ENCODE measurements around the gene IL15RA.
A peak's percentile ranks its signal among the peaks of the same experiment; 100 is the strongest.
"Not testable (repeated sequence)": the region's sequence is repeated elsewhere in the genome, so short reads cannot be mapped to it uniquely, and the experiment has no call there.

IL15RA gene

DNA sequence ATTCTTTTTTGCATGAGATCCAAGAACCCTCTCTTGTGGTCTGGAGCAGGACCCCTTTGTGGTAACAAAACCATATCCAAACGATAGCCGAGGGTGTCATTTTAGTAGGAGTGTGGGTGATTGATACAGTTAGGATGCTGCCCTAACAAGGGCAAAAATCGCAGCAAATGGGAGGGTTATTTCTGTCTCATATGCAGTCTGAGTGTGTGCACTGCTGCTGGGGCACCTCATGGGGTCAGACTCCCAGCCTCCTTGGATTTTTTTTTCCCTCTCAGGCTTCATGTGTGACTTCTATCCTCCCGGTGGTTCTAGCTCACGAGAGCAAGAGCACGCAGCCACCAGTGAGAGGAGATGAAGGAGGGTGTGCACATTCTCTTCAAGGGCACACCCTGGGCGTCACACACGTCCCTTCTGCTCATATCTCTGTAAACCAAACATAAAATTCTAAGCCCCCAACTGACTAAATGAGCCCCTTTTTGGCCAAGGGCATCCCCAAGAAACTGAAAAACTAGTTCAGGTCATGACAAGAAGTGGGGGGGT, 28.6 kb upstream of the IL15RA start:
- DNase-seq, result no peak

DNA sequence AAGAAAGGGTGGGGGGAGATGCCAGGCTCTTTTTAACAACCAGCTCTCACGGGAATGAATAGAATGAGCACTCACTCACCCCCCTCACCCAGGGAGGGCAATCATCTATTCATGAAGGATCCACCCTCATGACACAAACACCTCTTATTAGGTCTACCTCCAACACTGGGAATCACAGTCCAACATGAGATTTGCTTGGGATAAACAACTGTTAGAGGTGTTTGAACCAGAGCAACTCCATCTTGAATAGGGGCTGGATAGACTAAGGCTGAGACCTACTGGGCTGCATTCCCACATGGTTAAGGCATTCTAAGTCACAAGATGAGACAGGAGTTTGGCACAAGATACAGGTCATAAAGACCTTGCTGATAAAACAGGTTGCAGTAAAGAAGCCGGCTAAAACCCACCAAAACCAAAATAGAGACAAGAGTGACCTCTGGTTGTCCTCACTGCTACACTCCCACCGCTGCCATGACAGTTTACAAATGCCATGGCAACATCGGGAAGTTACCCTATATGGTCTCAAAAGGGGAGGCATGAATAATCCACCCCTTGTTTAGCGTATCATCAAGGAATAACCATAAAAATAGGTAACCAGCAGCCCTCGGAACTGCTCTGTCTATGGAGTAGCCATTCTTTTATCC, 27.9 kb upstream of the IL15RA start:
- DNase-seq, result not testable (repeated sequence)

DNA sequence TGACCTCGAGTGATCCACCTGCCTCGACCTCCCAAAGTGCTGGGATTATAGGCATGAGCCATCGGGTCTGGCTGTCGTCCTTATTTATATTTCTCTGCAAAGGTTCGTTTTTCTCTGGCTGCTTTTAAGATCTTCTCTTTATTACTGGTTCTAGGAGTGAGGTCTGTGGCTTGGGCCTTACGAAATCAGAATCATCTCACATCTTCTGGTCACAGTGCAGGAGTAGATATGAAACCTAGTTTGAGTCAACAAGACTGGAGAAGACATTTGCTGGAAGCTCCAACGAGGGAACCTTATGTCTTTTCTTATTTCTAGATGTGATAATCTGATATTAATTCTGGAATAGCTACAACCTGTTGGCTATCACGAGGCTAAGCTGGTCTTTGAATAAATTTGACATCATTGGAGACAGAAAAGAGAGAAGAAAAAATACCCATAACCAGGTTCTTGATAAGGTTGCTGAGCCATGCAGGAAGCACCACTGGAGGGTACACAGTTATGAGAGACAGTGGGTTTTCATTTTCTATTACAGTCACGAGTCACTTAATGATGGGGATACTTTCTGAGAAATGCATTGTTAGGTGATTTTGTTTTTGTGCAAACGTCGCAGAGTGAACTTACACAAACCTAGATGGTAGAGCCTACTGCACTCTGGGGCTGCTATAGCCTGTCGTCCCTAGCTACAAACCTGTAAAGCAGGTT, 25.6 kb upstream of the IL15RA start:
- no peak for DNase-seq

DNA sequence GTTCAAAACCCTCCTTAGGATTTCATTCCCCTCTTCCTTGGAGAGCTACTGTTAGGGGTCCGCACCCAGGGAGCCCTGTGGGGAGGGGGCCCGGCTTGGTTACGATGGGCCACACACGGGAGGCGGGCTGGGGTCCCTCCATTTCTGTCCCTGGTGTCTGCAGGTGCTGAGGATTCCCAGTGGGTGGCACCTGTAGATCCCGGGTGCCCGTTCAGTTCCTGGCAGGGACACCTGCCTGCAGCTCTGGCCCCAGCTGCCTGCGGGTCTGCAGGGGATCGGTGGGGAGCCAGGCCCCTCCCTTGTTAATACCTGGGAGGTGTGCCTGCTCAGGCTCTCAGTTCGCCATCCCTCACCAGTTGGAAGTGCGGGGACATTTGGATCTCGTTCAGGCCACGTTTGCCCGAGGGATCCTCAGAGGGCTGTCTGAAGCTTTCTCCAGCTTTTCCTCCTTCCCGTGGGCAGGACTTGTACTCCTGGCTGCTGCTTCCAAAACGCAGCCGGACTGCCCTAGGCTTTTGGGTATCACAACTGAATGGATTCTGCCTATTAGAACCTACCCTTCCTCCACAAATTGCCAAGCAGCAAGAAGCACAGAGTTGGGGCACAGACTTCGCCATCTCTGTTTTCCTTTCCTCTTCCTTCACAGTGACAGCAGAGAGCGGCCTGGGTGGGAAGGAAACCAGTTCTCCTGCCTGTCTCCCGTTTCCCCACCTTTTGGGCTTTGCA, 22.3 kb upstream of the IL15RA start:
- DNase-seq, result no peak

DNA sequence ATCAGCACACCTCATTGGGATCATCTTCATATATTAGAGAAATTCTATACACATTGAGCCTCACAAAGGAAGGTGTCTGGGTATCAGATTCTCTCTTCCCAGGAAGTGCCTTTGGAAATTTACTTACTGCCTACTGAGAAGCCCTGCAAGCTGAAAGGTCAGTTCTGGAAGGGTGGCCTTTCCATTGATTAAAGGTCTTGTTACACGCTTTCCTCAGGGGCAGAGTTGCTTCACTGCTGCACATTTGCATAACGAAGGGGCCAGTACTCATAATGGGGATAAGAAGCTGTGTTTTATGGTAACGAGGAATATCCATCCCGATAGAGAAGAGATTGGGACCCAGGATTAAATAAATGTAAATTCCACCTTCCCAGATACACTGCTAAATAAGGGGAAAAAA, 19.4 kb upstream of the IL15RA start:
- DNase-seq, result no peak

DNA sequence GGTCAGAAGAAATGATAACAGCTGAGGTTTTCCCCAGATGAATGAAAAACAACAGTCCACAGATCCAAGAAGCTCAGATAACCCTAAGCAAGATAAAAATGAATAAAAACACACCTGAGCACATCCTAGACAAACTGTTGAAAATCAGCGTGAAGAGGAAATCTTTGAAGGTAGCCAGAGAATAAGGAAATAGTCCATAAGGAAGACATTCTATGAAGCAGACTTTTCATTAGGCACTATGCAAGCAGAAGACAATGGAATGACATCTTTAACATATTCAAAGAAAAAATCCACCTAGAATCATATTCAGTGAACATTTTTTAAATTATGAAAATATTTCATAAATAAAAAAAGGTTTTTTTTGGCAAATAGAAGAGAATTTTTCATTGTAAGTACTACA, 15.1 kb upstream of the IL15RA start:
- DNase-seq, result no peak

DNA sequence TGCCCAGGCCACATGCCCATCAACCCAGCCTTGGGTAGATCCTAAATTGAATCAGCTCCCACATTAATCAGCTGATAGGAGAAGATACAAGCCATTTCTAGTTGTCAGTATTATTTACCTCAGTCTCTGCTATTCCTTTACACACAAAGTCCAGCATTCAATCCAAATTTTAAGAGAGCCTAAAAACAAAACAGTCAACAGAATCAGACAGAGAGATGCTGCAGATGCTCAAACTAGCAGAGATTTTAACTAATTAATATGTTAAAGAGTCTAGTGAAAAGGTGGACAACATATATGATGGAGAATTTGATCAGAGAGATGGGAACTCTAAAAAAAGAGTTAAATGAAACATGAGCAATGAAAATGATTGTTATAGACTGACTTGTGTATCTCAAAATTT, 14.4 kb upstream of the IL15RA start:
- DNase-seq, result no peak

DNA sequence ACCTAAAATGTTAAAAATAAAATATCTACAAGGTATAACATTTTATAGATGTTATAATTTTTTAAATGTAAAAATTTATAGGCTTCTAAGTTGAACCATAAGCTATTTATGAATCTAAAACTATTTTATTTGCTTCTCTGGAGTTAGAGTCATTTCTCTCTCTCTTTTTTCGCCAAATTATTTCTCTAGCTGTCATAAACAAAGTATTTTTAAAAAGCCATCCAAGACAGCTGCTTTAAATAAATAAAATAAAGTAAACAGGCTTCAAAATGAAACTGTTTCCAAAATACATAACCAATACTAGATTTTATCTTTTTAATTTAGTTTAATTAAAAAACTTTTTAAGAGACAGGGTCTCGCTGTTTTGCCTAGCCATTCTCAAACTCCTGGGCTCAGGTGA, 12.4 kb upstream of the IL15RA start:
- DNase-seq, result no peak

DNA sequence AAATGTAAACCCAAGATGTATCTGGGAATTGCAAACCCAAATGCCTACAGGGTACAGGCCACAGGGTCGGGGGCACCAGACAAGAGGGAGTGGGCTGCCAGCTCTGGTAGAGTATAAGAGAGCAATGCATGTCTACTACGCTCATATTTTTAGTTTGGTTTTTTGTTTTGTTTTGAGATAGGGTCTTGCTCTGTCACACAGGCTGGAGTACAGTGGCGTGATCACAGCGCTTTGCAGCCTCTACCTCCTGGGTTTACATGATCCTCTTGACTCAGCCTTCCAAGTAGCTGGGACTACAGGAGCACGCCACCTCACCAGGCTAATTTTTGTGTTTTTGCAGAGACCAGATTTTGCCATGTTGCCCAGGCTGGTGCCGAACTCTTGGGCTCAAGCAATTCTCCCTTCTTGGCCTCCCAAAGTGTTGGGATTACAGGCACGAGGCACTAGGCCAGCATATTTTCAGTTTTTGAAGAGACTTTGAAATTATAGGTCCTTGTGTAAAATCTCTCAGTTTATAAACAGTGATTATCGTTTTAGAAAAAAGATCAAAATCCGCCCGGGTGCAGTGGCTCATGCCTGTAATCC, 11.1 kb upstream of the IL15RA start:
- no peak for DNase-seq

DNA sequence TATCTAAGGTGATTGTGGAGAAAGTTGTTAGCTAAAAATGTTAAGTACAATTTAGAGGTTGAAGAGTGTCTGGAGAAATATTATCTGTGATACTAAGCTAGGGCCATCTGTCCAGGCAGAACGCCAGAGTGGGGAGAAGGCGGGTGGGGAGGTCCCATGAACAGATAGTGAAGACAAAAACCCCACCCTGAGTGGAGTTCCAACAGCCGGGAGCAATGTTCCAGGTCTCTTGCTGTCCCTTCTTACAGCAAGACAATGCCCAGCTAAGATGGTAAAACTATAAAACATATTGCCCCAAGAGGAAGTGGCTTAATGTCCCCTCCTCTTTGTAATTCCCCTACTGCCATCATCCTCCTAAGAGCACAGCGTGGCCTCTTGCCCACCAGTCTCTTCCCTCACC, 10.4 kb upstream of the IL15RA start:
- no peak for DNase-seq

DNA sequence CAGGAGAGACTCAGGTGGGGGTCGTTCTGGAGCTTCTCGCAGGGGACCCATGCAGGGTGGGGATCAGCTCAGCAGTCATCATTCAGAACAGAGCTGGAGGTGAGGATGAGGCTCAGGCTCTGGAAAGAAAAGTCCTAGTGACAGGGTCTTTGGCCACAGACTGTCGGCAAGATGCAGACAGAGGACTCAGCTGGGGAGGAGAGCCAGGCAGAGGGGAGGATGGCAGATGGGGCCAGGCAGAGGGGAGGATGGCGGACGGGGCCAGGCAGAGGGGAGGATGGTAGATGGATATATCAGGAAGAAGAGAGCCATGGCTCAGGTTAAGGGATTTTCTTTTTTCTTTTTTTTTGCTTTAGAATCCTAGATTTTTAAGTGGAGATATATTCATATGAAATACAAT, 7.7 kb upstream of the IL15RA start:
- DNase-seq, result no peak

DNA sequence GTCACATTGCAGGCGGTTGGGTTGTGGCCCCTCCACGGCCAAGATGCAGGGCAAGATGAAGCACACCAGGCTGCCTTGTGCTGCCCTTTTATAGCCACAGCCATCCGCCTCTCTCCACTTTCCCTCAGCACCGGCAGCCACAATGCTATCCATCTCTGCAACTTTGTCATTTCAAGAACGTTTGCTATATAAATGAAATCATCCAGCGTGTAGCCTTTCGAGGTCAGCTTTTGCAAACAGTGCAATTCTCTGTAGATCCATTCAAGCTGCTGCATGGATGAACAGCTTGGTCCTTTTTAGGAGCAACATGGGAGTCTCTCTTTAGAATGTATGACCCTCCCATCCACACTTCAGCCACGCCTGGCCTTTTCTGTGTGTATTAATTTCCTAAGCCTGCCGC, 6.4 kb upstream of the IL15RA start:
- no peak for DNase-seq

DNA sequence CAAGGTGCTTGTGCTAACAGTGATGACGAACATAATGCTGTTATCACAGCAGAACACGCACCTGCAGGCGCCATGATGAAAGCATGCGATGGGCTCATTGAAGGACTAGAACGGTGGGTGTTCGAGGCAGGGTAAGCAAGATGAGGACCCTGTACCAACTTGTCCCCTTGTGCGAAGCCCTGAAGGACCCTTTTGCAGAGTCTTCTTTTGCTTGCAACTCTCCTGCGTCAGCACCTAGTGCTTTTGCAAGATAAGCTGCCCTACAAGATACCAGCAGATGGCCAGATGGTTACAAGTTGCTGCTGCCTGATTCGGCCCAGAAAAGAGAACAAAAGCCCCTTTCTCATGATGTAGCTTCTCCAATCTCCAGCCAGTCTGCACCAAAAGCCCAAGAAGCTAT, 4.2 kb upstream of the IL15RA start:
- DNase-seq, result no peak

DNA sequence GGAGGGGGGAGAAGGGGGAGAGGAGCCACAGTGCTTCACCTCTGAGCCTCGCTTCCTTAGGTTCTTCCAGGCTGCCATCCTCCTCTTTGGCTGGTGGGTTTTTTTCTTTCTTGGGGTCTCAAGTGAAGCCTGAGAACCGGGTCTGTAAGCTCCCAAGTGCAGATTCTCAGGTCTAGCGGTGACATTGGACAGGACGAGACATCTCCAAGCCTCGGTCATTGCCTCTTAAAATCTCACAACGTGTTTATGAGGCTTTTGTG, 817 bp upstream of the IL15RA start:
- DNase-seq, result no peak

DNA sequence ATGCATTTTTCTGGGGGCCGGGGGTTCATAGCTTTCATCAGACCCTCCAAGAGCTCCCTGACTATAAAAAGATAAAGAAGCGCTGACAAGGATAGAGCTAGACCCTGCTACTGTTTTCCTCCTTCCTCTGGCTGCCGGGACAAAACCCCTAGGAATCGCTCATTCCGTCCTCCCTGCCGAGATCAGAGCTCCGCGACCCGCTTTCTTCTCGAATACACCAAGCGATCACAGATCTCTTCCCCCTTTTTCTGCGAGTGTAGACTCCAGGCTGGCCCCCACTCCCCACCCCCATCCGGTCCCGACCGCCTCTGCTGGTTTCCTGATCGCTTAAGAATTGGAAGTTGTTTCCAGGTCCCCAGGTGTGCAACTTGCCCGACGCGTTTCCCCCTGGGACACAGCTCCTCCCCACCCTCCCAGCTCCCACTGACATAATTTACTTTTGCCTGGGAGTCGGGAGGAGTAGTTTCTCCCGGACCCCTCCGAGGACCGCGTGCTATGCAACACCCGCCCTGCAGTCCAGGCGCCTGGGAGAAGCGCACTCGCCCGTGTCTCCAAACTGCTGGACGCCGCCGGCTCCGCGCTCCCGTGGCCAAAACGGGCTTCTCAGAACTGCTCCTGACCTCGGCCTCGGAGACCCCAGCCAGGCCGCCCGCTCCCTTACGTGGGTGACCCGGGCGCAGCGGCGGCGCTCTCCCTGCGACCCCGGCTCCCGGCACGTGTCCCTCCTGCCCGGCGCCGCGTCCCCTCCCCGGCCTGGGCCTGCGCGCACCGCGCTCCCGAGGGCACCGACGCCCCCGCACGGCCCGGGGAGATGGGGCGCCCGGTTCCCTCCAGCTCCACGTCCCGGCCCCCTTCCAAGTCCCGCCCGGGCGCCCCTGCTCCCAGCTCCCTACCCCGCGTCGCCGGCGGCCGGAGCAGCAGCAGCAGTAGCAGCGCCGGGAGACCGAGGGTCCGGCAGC, 552 bp downstream of the IL15RA start:
- peak in 1 of 2 donors; percentile 43 for DNase-seq

DNA sequence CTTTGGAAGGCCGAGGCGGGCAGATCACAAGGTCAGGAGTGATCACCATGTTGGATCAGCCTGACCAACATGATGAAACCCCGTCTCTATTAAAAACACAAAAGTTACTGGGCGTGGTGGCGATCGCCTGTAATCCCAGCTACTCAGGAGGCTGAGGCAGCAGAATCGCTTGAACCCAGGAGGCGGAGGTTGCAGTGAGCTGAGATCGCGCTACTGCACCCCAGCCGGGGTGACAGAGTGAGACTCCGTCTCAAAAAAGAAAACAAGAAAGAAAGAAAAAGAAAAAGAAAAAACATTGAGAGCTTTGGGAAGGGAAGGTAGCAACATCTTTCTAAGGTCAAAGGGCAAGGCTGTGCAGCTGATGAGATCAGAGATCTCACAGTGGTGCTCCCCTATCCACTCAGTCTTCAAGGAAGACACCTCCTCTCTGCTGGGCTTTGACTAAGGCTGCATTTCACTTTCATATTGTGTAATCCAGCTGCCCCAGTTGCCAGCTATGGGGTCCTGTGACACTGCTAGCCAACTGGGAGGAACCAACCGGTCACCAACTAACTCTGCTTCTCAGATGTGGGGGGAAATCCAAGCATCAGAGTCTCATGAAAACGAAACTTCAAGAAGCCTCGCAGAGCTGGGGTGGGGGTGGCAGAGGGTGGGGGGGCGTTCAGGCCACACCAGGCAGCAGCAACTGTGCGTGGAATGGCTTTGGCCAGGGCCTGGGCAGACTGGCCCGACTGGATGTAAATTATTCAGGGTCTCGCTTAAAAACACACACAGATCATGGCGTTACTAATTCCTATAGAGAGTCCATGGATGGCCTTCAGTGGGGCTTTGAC, 1.5 kb downstream of the IL15RA start:
- peak; percentile 73 to 80 for DNase-seq

DNA sequence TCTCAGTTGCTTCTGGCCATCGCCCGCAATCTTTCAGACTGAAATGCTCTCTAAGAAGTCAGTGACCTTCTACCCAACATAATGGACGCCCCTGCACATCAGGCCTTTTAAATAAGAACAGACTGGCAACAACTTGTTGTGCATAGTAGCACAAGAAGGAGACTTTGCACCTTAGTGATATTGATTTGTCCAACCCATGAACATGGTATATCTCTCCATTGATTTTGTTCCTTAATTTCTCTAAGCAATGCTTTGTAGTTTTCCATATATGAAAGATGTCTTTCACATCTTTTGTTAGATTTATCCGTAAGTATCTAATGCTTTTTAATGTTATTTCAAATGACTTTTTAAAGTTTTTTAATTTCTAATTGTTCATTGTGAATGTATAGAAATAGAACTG, 4.3 kb downstream of the IL15RA start:
- DNase-seq, result no peak

DNA sequence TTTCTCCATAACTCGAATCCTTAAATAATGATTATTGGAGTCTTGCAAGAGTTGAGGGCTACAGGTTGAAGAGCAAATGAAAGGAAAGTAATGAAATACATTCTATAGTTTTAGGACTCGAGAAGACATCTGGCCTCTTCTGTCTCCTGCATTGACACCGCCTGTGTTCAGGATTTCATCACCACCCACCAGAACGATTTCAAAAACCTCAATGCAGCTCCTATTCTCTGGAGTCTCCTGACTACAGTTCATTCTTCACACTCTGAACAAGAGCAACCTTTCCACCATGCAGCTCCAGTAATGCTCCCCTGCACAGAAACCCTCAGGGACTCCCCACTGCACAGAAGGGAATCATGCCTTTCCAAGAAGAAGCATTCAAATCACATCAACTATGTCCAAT, 5.5 kb downstream of the IL15RA start:
- no peak for DNase-seq

DNA sequence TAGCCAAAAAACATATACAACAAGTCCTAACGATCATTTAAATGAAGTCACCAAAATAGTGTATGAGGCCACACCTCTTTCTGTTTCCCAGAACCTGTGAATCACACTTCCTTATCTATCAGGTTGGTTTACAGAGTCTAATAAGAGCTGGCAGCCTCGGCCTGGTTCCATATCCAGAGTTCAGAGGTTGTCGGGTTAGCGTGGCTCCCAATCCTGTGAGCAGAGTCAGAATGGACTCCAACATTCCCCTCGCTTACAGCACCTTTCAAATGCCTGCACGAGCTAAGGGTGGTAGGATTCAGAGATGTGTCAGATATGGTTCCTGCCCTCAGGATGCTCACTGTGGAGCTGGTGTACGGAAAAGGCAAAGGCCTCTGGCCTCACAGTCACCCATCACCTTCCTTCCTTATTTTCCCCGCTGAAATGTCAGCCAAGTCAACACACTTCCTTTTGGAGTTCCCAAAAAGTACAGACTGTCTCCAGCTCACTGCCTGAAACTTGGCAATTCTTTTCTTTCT, 6.0 kb downstream of the IL15RA start:
- DNase-seq, result peak in 1 of 2 donors; percentile 37

DNA sequence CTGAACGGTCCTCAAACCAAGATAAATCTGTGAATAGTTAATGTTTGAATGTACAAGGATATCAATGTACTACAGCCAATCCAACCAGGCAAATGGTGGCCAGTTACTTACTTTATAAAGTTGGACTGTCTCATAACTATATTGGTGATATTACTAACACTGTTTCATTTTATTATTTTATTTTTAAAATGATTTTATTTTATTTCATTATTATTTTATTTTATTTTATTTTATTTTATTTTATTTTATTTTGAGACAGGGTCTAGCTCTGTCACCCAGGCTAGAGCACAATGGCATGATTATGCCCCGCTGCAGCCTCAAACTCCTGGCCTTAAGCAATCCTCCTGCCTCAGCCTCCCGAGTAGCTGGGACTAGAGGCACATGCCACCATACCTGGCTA, 6.8 kb downstream of the IL15RA start:
- DNase-seq, result no peak

DNA sequence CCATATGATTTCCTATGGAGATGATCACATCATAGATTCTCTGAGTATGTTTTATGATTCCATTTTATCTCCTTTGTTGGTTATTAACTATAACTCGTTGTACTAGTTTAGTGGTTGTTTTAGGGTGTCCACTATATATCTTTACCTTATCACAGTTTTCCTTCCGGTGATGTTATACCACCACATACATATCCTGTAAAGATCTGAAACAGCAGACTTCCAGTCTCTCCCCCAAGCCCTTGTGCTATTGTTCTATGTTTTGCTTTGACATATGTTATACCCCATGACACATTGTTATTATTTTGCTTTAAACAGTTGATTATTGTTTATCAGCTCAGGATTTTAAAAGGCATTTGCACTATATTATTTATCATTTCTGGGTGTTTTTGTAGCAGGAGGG, 7.3 kb downstream of the IL15RA start:
- no peak for DNase-seq
